ENCODE measurements around the gene TTLL13.
"Not testable (repeated sequence)": the region's sequence is repeated elsewhere in the genome, so short reads cannot be mapped to it uniquely, and the experiment has no call there.

DNA sequence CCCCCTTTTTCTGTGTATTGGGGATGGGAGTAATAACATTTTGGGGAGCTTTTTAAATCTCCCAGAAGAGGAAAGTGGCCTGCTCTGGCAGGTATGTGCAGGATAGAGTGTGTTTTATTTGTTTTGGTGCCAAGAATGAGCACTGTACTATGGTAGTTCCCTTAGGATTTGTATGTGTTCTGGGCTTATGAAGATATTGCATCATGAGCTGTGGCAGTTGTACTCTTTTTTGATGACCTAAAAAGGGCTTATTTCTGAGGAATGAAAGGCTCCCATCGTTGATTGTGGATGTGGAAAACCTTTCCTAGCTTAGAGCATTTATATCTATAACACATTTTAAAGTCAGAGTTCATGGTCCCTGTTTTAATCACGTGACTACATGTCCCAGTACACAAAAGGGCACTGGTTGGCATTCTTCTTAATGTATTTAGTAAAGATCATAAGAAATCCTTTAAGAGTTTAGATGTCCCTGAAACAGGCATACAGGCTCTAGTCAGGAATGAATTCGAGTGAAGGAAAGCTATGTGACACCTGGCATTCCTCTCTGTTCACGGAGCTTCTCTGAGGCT lies 47.0 kb downstream of the TTLL13 start:
- not testable (repeated sequence) for TF ChIP-seq EP300 (IDR thresholded peaks at IDR 0.05); POLR2A (IDR thresholded peaks at IDR 0.05; ENCODE audit: low read depth)
- TF ChIP-seq, protein P1, sequence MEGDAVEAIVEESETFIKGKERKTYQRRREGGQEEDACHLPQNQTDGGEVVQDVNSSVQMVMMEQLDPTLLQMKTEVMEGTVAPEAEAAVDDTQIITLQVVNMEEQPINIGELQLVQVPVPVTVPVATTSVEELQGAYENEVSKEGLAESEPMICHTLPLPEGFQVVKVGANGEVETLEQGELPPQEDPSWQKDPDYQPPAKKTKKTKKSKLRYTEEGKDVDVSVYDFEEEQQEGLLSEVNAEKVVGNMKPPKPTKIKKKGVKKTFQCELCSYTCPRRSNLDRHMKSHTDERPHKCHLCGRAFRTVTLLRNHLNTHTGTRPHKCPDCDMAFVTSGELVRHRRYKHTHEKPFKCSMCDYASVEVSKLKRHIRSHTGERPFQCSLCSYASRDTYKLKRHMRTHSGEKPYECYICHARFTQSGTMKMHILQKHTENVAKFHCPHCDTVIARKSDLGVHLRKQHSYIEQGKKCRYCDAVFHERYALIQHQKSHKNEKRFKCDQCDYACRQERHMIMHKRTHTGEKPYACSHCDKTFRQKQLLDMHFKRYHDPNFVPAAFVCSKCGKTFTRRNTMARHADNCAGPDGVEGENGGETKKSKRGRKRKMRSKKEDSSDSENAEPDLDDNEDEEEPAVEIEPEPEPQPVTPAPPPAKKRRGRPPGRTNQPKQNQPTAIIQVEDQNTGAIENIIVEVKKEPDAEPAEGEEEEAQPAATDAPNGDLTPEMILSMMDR (IDR thresholded peaks at IDR 0.05) = not testable (repeated sequence)

Data from esophagus muscularis mucosa (tissue), 4 donors.